Endothelial cell of hepatic sinusoid (primary cell): Measurements from ENCODE around the gene CFAP107.
"Not testable (repeated sequence)": the region's sequence is repeated elsewhere in the genome, so short reads cannot be mapped to it uniquely, and the experiment has no call there.

ENCODE experiments used
- in situ Hi-C: cut with HindIII; loops from 2 replicates; pipeline ENCODE4 v1.10.0; 2017; ENCODE audit warnings: low sequenced_read_pairs

CFAP107 gene

GRCh38 chr1:12776801-12777557 is 31.0 kb downstream of the CFAP107 start:
- in situ Hi-C loops = no loop called here

GRCh38 chr1:12778061-12778460 is 32.1 kb downstream of the CFAP107 start:
- in situ Hi-C loops = no loop called here

GRCh38 chr1:12778907-12779306 is 32.9 kb downstream of the CFAP107 start:
- in situ Hi-C loops = no loop called here

- in situ Hi-C loops = not testable (repeated sequence)
Observed at GRCh38 chr1:12781488-12781887, 35.5 kb downstream of the CFAP107 start.

GRCh38 chr1:12783783-12784182 is 37.8 kb downstream of the CFAP107 start:
- in situ Hi-C loops = not testable (repeated sequence)

GRCh38 chr1:12784729-12785128 is 38.7 kb downstream of the CFAP107 start:
- in situ Hi-C loops = not testable (repeated sequence)

- in situ Hi-C loops = not testable (repeated sequence)
Observed at GRCh38 chr1:12791097-12791496, 45.1 kb downstream of the CFAP107 start, which contains the start of gene PRAMEF1. Gene PRAMEF1 (plus strand): TSS chr1:12791397. CDS start chr1:12793228, 1,831 bp downstream.

GRCh38 chr1:12798911-12799310 is 52.9 kb downstream of the CFAP107 start:
- in situ Hi-C loops = no loop called here

GRCh38 chr1:12799730-12800129 is 53.7 kb downstream of the CFAP107 start:
- in situ Hi-C loops = no loop called here

GRCh38 chr1:12809933-12810332 is 63.9 kb downstream of the CFAP107 start:
- in situ Hi-C loops = no loop called here

- in situ Hi-C loops = no loop called here
Observed at GRCh38 chr1:12810691-12811408, 64.8 kb downstream of the CFAP107 start.

GRCh38 chr1:12811409-12811784 is 65.4 kb downstream of the CFAP107 start:
- in situ Hi-C loops = no loop called here
